ENCODE results near the gene BTNL9.

DNA sequence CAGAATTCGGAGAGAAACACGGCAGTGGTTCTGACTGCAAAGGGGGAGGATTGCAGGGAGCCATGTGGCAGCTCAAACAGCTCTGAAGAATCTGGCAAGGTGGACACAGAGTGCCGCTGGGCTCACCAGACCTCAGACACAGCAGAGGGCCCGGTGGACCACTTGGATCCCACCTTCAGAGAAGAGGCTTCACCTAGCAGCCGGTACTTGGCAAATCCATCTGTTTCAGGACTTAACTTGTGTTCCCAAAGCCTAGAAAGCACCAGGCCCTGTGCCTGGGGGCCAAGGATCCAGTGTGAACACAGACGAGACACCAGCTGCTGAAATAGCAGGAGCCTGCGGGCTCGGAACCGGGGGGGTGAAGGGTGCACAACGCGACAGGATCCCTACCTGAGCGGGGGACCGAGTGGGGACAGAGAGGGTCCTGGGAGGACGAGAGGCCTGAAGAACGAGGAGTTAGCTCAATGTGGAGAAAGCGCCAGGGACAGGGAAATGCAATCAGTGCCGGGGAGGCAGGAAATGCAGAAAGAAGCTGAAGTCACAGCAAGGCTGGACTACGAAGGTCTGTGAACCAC lies 44.6 kb downstream of the BTNL9 start:
- TF ChIP-seq CTCF (IDR thresholded peaks at IDR 0.05; ENCODE audit: low read length) (no peak), EZH2 (optimal IDR thresholded peaks at IDR 0.05; ENCODE audit: low read depth, low read length) (no peak), EZH2phosphoT487 (IDR thresholded peaks at IDR 0.05; ENCODE audit: low read length) (no peak)
